KMS-11 (cell line): ENCODE measurements around the gene ASPSCR1.

Experiments
- H2AFZ ChIP-seq: fragments of 200-600 bp; sonication (generic); 2 replicates; pipeline ENCODE4 v1.6.1; 2016; ENCODE audit warnings: antibody characterized with exemption, mixed run types, low read depth
- H3K27ac ChIP-seq: fragments of 200-600 bp; sonication (generic); 2 replicates; pipeline ENCODE4 v1.6.1; 2016; ENCODE audit warnings: mild to moderate bottlenecking, mixed run types
- H3K27me3 ChIP-seq: fragments of 200-600 bp; sonication (generic); 2 replicates; pipeline ENCODE4 v1.6.1; 2017; ENCODE audit warnings: mild to moderate bottlenecking, low read depth, mixed run types, moderate library complexity; ENCODE audit not compliant: insufficient read depth
- H3K36me3 ChIP-seq: fragments of 200-600 bp; sonication (generic); 2 replicates; pipeline ENCODE4 v1.6.1; 2017; ENCODE audit warnings: mild to moderate bottlenecking, mixed run types; ENCODE audit not compliant: insufficient read depth
- H3K4me1 ChIP-seq: fragments of 200-600 bp; sonication (generic); 2 replicates; pipeline ENCODE4 v1.6.1; 2016; ENCODE audit warnings: mild to moderate bottlenecking, low read depth, mixed run types; ENCODE audit not compliant: poor library complexity, severe bottlenecking
- H3K4me2 ChIP-seq: fragments of 200-600 bp; sonication (generic); 2 replicates; pipeline ENCODE4 v1.7.0; 2016; ENCODE audit warnings: mild to moderate bottlenecking, mixed run types
- H3K4me3 ChIP-seq: fragments of 200-600 bp; sonication (generic); IDR thresholded peaks from 2 replicates; pipeline ENCODE4 v1.6.1; 2017; ENCODE audit warnings: low read depth, low read length, mixed read lengths; ENCODE audit not compliant: insufficient read depth
- H3K79me2 ChIP-seq: fragments of 200-600 bp; sonication (generic); 2 replicates; pipeline ENCODE4 v1.6.1; 2016; ENCODE audit warnings: low read depth, mixed run types; ENCODE audit not compliant: insufficient read depth
- H3K9ac ChIP-seq: fragments of 200-600 bp; sonication (generic); 2 replicates; pipeline ENCODE4 v1.6.1; 2016; ENCODE audit warnings: mild to moderate bottlenecking, mixed run types
- H4K20me1 ChIP-seq: fragments of 200-600 bp; sonication (generic); 2 replicates; pipeline ENCODE4 v1.6.1; 2016; ENCODE audit warnings: mild to moderate bottlenecking, mixed run types; ENCODE audit not compliant: insufficient read depth
- CTCF ChIP-seq: fragments of 200-600 bp; sonication (generic); conservative IDR thresholded peaks from 2 replicates; pipeline ENCODE4 v1.6.1; 2017; ENCODE audit warnings: low read depth, mild to moderate bottlenecking, antibody characterized with exemption, low read length, moderate library complexity, mixed read lengths

Gene ASPSCR1

GRCh38 chr17:82031303-82031884 is 54.0 kb downstream of the ASPSCR1 start, which contains the start of gene RAC3:
Gene RAC3, plus strand, starts transcription at chr17:82031678. Its CDS starts 84 bp downstream, at chr17:82031762.
- Histone ChIP-seq H3K9ac (peak within 1 kb of the TSS; percentile 77), H3K4me1 (peaks cover 11% of the 10 kb centered on the region), H3K27ac (peak within 1 kb of the TSS; percentile 59), H3K27me3 (no peaks in the 10 kb centered on the region), H2AFZ (peak within 1 kb of the TSS; percentile 75), H3K79me2 (no peaks in the 10 kb centered on the region), H3K4me3 (no peak within 1 kb of the TSS), H3K36me3 (no peaks in the 10 kb centered on the region), H4K20me1 (no peaks in the 10 kb centered on the region), H3K4me2 (peak within 1 kb of the TSS; percentile 92)
- TF ChIP-seq CTCF: no peak

GRCh38 chr17:82031885-82032627 is 54.6 kb downstream of the ASPSCR1 start:
- peaks cover 15% of the 10 kb centered on the region for H3K4me1 ChIP-seq
- H3K27ac ChIP-seq: peak overlapping the region; percentile 28; the same call in 1 of the 2 replicates
- H2AFZ ChIP-seq: peak overlapping the region; percentile 59

GRCh38 chr17:82033359-82034085 is 56.1 kb downstream of the ASPSCR1 start:
- Histone ChIP-seq H3K36me3 (no peaks in the 10 kb centered on the region), H3K79me2 (no peaks in the 10 kb centered on the region; the same call in 1 of the 2 replicates), H3K4me1 (peaks cover 21% of the 10 kb centered on the region), H2AFZ (no peak overlapping the region), H3K4me2 (peak overlapping the region; percentile 92; the same call in 1 of the 2 replicates), H3K4me3 (no peak overlapping the region), H3K9ac (no peak overlapping the region), H4K20me1 (no peaks in the 10 kb centered on the region), H3K27me3 (no peaks in the 10 kb centered on the region), H3K27ac (no peak overlapping the region)
- no peak for TF ChIP-seq CTCF

More at GRCh38 chr17:82031885-82032627, 54.6 kb downstream of the ASPSCR1 start:
- no peaks in the 10 kb centered on the region; the same call in 1 of the 2 replicates for H3K79me2 ChIP-seq
- no peaks in the 10 kb centered on the region for H3K36me3 ChIP-seq
- peak overlapping the region; percentile 77 for H3K9ac ChIP-seq
- no peak for TF ChIP-seq CTCF
- H3K4me2 ChIP-seq: peak overlapping the region; percentile 92
- no peaks in the 10 kb centered on the region for H4K20me1 ChIP-seq
- H3K27me3 ChIP-seq: no peaks in the 10 kb centered on the region
- H3K4me3 ChIP-seq: no peak overlapping the region

- no peak overlapping the region for H3K4me3 ChIP-seq
- no peak overlapping the region for H3K9ac ChIP-seq
- TF ChIP-seq CTCF: no peak
- no peaks in the 10 kb centered on the region for H4K20me1 ChIP-seq
- no peak overlapping the region for H2AFZ ChIP-seq
- H3K79me2 ChIP-seq: no peaks in the 10 kb centered on the region; the same call in 1 of the 2 replicates
- H3K4me2 ChIP-seq: no peak overlapping the region
- H3K27me3 ChIP-seq: no peaks in the 10 kb centered on the region
- peaks cover 21% of the 10 kb centered on the region for H3K4me1 ChIP-seq
- no peak overlapping the region for H3K27ac ChIP-seq
- no peaks in the 10 kb centered on the region for H3K36me3 ChIP-seq
Measured at GRCh38 chr17:82034371-82035011, 57.1 kb downstream of the ASPSCR1 start.
